Prostate gland (tissue), 2 donors: ENCODE measurements around the gene ZDHHC18.

Experiments used
- POLR2A ChIP-seq: fragments of 450-650 bp; IDR thresholded peaks from one replicate; pipeline ENCODE4 v1.6.1; 2016; ENCODE audit warnings: antibody characterized with exemption, mild to moderate bottlenecking
- POLR2AphosphoS5 ChIP-seq: sonication (generic); formaldehyde crosslinking; IDR thresholded peaks from one replicate; pipeline ENCODE4 v1.6.1; 2017; ENCODE audit warnings: antibody characterized with exemption
- TF ChIP-seq, protein P1 (sequence below), 4 experiments: fragments of 200-600 bp in 2 of 4; fragments of 450-650 bp in 2 of 4; sonication (generic) in 2 of 4; IDR thresholded peaks; 1 replicate in 3 of 4; 2 replicates in 1 of 4; pipeline ENCODE4 v1.5.1; 2016 to 2019; ENCODE audit warnings: antibody characterized with exemption in 4 of 4, mild to moderate bottlenecking in 2 of 4, moderate library complexity in 2 of 4

DNA sequence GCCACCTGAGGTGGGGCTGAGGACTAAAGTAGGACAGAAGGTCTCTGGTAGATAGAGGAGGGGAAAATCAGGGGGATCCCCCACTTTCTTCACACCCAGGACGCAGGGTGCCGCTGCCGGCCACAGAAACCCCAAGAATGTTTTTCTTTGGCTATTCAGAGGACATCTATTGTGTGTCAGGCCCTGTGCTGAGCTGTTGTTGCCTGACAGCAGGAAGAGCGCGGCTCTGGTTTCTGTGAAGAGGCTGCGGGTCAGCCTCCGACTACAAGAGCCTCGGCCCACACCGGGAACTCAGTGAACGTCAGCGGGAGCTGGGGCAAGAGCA lies 39.1 kb upstream of the ZDHHC18 start:
- TF ChIP-seq, protein P1, sequence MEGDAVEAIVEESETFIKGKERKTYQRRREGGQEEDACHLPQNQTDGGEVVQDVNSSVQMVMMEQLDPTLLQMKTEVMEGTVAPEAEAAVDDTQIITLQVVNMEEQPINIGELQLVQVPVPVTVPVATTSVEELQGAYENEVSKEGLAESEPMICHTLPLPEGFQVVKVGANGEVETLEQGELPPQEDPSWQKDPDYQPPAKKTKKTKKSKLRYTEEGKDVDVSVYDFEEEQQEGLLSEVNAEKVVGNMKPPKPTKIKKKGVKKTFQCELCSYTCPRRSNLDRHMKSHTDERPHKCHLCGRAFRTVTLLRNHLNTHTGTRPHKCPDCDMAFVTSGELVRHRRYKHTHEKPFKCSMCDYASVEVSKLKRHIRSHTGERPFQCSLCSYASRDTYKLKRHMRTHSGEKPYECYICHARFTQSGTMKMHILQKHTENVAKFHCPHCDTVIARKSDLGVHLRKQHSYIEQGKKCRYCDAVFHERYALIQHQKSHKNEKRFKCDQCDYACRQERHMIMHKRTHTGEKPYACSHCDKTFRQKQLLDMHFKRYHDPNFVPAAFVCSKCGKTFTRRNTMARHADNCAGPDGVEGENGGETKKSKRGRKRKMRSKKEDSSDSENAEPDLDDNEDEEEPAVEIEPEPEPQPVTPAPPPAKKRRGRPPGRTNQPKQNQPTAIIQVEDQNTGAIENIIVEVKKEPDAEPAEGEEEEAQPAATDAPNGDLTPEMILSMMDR (IDR thresholded peaks at IDR 0.05), result no peak
- TF ChIP-seq POLR2A (no peak), POLR2AphosphoS5 (no peak)
